Measurements from ENCODE around the gene TBCEL. TPM values are rescaled to one million over a fixed set of nuclear protein-coding genes. Genes with fewer than 3 reads are reported as not detected.

Gene TBCEL
- total and polyA plus RNA-seq, 4 donors, result 6.7 to 41.3 (median 17.4) TPM

DNA sequence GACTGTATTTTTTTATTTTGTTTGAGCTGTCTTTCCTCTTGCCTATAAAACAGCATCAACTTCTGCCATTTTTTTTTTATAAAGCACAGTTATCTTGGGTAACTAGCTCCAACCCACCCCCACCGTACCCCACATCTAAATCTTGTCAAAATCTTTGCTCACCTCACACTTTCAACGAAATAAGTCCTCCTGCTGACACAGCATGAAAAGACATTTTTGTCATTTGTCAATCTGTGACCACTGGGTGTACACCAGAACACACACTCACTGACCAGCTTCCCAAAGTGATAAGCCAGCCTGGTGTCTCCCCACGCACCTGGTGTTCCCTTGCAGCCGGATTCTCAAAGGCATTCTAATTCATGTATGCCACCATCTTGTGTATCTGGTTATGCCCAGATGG, 75.5 kb downstream of the TBCEL start (continued):
- TF ChIP-seq, protein P1, sequence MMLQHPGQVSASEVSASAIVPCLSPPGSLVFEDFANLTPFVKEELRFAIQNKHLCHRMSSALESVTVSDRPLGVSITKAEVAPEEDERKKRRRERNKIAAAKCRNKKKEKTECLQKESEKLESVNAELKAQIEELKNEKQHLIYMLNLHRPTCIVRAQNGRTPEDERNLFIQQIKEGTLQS (IDR thresholded peaks at IDR 0.05), result no peak

DNA sequence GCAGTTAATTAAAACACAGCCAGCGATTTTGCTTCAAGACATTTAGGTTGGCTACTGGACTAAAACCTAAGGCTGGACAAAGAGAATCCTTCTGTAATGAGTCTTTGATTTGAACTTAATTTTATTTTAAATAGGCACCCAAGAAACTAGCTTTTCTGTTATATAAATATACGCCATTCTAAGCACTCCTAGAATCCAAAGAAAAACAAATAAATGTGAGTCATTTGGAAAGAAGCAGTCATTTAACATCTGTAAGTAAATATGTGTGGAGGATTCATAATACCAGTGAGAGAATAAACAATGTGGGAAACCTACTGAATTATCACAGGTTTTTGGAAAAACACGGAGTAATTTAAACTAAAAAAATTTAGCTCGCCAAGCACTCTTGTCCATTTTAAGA, 76.0 kb downstream of the TBCEL start:
- Histone ChIP-seq H3K4me1 (ENCODE audit: control insufficient read depth in 4 of 4, insufficient read depth in 4 of 4, low read length in 3 of 4) (no peaks in the 10 kb centered on the region), H3K27me3 (ENCODE audit: control insufficient read depth in 4 of 4, insufficient read depth in 4 of 4, low read length in 3 of 4) (no peaks in the 10 kb centered on the region), H3K9ac (ENCODE audit: low read depth in 1 of 2, low read length in 2 of 2) (no peak overlapping the region), H3K4me3 (ENCODE audit: low read depth in 1 of 3, low read length in 3 of 3) (no peak overlapping the region), H3K27ac (ENCODE audit: low read depth in 1 of 2, low read length in 2 of 2) (no peak overlapping the region), H3K9me3 (ENCODE audit: control insufficient read depth in 4 of 4, low read length in 3 of 4) (no peaks in the 10 kb centered on the region), H3K36me3 (ENCODE audit: control insufficient read depth in 4 of 4, insufficient read depth in 3 of 4, low read depth in 1 of 4, low read length in 3 of 4) (peaks cover 0 to 2% (median 0%) of the 10 kb centered on the region in 4 donors)
- no peak for TF ChIP-seq HNF4G (IDR thresholded peaks at IDR 0.05)
- TF ChIP-seq YY1 (IDR thresholded peaks at IDR 0.05), result no peak
- TF ChIP-seq, protein P2, sequence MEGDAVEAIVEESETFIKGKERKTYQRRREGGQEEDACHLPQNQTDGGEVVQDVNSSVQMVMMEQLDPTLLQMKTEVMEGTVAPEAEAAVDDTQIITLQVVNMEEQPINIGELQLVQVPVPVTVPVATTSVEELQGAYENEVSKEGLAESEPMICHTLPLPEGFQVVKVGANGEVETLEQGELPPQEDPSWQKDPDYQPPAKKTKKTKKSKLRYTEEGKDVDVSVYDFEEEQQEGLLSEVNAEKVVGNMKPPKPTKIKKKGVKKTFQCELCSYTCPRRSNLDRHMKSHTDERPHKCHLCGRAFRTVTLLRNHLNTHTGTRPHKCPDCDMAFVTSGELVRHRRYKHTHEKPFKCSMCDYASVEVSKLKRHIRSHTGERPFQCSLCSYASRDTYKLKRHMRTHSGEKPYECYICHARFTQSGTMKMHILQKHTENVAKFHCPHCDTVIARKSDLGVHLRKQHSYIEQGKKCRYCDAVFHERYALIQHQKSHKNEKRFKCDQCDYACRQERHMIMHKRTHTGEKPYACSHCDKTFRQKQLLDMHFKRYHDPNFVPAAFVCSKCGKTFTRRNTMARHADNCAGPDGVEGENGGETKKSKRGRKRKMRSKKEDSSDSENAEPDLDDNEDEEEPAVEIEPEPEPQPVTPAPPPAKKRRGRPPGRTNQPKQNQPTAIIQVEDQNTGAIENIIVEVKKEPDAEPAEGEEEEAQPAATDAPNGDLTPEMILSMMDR (IDR thresholded peaks at IDR 0.05; ENCODE audit: low read depth, low read length, missing input control), result no peak
- DNase-seq (ENCODE audit: low spot score), result no peak
- 86% methylated on average over 4 of the region's 4 CpGs for WGBS

DNA sequence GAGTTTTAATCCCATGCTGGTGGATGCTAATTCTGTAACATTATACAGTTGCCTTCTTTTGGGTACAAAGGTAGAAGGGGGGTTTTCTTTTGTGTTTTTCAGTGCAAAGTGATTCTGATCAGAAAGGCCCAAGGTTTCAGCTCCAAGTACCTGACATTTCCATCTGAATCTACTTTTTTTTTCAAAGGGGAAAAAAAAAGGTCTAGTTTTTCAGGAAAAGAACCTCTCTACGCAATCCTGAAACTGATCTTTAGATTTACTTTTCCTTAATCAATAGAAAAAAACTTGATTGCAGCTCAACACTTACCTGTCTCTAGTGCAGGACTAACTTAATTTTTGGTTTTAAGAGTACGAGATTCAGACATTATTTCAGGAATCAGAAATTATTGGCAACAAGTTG, 77.0 kb downstream of the TBCEL start, which contains the start of gene TECTA:
Gene TECTA, plus strand, starts transcription at position 301 of the 400 bp plus-strand sequence. CDS start 1,423 bp downstream, outside the sequence.
- no peaks in the 10 kb centered on the region for H3K9me3 ChIP-seq (ENCODE audit: control insufficient read depth in 4 of 4, low read length in 3 of 4)
- no peak within 1 kb of the TSS for H3K27ac ChIP-seq (ENCODE audit: low read depth in 1 of 2, low read length in 2 of 2)
- WGBS, result 96% methylated on average over 2 of the region's 2 CpGs
- TF ChIP-seq HNF4G (IDR thresholded peaks at IDR 0.05) (no peak), JUND (IDR thresholded peaks at IDR 0.05) (no peak), EGR1 (IDR thresholded peaks at IDR 0.05; ENCODE audit: low read depth in 2 of 2) (no peak), YY1 (IDR thresholded peaks at IDR 0.05) (no peak), SP1 (IDR thresholded peaks at IDR 0.05) (no peak)
- TF ChIP-seq, protein P3, sequence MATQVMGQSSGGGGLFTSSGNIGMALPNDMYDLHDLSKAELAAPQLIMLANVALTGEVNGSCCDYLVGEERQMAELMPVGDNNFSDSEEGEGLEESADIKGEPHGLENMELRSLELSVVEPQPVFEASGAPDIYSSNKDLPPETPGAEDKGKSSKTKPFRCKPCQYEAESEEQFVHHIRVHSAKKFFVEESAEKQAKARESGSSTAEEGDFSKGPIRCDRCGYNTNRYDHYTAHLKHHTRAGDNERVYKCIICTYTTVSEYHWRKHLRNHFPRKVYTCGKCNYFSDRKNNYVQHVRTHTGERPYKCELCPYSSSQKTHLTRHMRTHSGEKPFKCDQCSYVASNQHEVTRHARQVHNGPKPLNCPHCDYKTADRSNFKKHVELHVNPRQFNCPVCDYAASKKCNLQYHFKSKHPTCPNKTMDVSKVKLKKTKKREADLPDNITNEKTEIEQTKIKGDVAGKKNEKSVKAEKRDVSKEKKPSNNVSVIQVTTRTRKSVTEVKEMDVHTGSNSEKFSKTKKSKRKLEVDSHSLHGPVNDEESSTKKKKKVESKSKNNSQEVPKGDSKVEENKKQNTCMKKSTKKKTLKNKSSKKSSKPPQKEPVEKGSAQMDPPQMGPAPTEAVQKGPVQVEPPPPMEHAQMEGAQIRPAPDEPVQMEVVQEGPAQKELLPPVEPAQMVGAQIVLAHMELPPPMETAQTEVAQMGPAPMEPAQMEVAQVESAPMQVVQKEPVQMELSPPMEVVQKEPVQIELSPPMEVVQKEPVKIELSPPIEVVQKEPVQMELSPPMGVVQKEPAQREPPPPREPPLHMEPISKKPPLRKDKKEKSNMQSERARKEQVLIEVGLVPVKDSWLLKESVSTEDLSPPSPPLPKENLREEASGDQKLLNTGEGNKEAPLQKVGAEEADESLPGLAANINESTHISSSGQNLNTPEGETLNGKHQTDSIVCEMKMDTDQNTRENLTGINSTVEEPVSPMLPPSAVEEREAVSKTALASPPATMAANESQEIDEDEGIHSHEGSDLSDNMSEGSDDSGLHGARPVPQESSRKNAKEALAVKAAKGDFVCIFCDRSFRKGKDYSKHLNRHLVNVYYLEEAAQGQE (IDR thresholded peaks at IDR 0.05), result no peak
- TF ChIP-seq, protein P4, sequence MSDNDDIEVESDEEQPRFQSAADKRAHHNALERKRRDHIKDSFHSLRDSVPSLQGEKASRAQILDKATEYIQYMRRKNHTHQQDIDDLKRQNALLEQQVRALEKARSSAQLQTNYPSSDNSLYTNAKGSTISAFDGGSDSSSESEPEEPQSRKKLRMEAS (IDR thresholded peaks at IDR 0.05), result no peak
- H3K4me1 ChIP-seq (ENCODE audit: control insufficient read depth in 4 of 4, insufficient read depth in 4 of 4, low read length in 3 of 4), result no peaks in the 10 kb centered on the region
- no peak for DNase-seq (ENCODE audit: low spot score)
- peaks cover 0 to 2% (median 0%) of the 10 kb centered on the region in 4 donors for H3K36me3 ChIP-seq (ENCODE audit: control insufficient read depth in 4 of 4, insufficient read depth in 3 of 4, low read depth in 1 of 4, low read length in 3 of 4)
- no peak within 1 kb of the TSS for H3K9ac ChIP-seq (ENCODE audit: low read depth in 1 of 2, low read length in 2 of 2)
- no peak within 1 kb of the TSS for H3K4me3 ChIP-seq (ENCODE audit: low read depth in 1 of 3, low read length in 3 of 3)
- H3K27me3 ChIP-seq (ENCODE audit: control insufficient read depth in 4 of 4, insufficient read depth in 4 of 4, low read length in 3 of 4), result no peaks in the 10 kb centered on the region

DNA sequence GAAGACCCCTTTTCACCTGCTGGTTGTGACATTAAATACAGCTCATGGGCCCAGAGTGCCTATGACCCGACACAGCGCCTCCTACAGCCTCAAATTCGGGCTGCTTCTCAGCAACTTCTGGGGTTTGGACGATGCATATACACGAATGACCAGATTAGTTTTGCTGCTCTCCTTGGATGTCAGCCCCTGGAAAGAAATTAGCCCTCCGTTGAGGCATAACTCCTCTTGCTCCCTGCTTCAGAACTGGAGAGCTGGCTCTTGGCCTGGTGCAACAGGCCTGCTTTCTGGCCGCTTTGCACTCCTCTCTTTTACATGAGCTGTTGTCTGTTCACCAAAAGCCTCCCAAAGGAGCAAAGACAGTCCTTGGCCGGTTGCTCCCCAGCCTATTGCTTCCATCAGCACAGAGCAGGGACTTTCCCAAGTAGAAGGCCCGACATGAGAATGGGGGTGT, 80.4 kb downstream of the TBCEL start:
- Histone ChIP-seq H3K36me3 (ENCODE audit: control insufficient read depth in 4 of 4, insufficient read depth in 3 of 4, low read depth in 1 of 4, low read length in 3 of 4) (no peaks in the 10 kb centered on the region), H3K27ac (ENCODE audit: low read depth in 1 of 2, low read length in 2 of 2) (no peak overlapping the region), H3K27me3 (ENCODE audit: control insufficient read depth in 4 of 4, insufficient read depth in 4 of 4, low read length in 3 of 4) (no peaks in the 10 kb centered on the region), H3K4me1 (ENCODE audit: control insufficient read depth in 4 of 4, insufficient read depth in 4 of 4, low read length in 3 of 4) (no peaks in the 10 kb centered on the region), H3K9me3 (ENCODE audit: control insufficient read depth in 4 of 4, low read length in 3 of 4) (no peaks in the 10 kb centered on the region), H3K9ac (ENCODE audit: low read depth in 1 of 2, low read length in 2 of 2) (no peak overlapping the region), H3K4me3 (ENCODE audit: low read depth in 1 of 3, low read length in 3 of 3) (no peak overlapping the region)
- TF ChIP-seq RXRA (IDR thresholded peaks at IDR 0.05), result no peak
- no peak for TF ChIP-seq RAD21 (IDR thresholded peaks at IDR 0.05)
- no peak for TF ChIP-seq NR2F2 (IDR thresholded peaks at IDR 0.05)
- no peak for TF ChIP-seq FOXA2 (IDR thresholded peaks at IDR 0.05)
- TF ChIP-seq, protein P4 (IDR thresholded peaks at IDR 0.05), result no peak
- no peak for TF ChIP-seq SP1 (IDR thresholded peaks at IDR 0.05)
- no peak for TF ChIP-seq JUND (IDR thresholded peaks at IDR 0.05)
- TF ChIP-seq, protein P5, sequence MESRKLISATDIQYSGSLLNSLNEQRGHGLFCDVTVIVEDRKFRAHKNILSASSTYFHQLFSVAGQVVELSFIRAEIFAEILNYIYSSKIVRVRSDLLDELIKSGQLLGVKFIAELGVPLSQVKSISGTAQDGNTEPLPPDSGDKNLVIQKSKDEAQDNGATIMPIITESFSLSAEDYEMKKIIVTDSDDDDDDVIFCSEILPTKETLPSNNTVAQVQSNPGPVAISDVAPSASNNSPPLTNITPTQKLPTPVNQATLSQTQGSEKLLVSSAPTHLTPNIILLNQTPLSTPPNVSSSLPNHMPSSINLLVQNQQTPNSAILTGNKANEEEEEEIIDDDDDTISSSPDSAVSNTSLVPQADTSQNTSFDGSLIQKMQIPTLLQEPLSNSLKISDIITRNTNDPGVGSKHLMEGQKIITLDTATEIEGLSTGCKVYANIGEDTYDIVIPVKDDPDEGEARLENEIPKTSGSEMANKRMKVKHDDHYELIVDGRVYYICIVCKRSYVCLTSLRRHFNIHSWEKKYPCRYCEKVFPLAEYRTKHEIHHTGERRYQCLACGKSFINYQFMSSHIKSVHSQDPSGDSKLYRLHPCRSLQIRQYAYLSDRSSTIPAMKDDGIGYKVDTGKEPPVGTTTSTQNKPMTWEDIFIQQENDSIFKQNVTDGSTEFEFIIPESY (IDR thresholded peaks at IDR 0.05), result no peak
- DNase-seq (ENCODE audit: low spot score), result no peak
- 89% methylated on average over 9 of the region's 9 CpGs for WGBS

Measured in liver (tissue), 9 donors.